HG03565 (cell line): ENCODE measurements around the gene C12orf60.
A peak's percentile ranks its signal among the peaks of the same experiment; 100 is the strongest.
"Not testable (repeated sequence)": the region's sequence is repeated elsewhere in the genome, so short reads cannot be mapped to it uniquely, and the experiment has no call there.

Source experiments
- ATAC-seq: cut with Tn5 transposase; IDR thresholded peaks from one replicate; pipeline ENCODE4 v1.9.1; 2021; ENCODE audit warnings: mild to moderate bottlenecking, moderate library complexity; ENCODE audit not compliant: unreplicated experiment

C12orf60 gene, protein sequence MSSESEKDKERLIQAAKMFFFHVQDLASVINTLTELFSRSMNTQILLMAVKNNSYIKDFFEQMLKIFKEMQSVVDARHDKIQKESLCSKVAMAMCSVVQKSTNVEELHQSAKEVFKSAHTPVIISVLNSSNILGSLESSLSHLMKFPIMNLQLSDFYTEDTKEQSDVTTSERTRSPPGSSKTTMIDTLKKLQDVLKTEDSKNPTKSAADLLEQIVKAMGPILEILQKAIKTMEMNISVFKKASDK

DNA sequence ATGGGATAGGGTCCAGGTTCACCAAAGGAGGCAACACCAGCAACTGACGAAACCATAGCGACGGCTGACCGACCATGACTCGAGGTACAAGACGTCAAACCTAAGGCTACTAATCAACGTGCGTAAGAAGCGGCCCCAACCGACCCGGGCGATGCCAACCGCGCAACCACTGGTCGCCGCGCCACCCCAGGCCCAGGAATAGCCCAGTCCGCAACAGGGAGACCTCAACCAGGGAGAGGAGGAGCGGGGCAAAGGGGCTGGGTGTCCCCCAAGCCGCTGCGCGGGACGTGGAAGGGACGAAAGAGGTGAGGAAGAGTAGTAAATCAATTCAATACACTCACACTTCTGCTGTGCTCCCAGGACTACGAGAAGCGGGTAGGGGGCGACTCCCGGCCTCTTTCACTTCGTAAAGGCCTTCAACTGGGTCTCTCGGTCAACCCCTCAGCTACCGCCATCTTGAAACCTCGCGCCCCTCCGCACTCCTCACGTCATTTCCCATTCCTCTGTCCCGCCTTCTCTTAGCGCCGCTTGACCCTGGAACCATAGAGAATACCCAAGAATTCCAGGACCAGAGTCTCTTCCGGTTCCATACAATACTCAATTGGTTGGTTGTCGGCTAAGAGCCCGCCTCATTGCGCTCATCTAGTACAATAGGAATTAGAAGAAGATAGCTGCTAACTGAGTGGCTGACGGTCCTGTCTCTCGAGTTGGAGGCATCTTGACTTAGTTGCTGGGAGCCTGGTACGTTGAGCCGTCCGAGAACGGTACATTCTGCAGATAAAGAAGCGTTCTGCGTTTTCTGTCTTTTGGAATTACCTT is at the start of gene C12orf60, which contains the start of gene WBP11:
Gene C12orf60, plus strand, starts transcription at position 660 of the 819 bp plus-strand sequence. CDS start 19,266 bp downstream, outside the sequence.
Gene WBP11, minus strand, starts transcription at position 468 of the 819 bp plus-strand sequence. CDS start 2,095 bp downstream, outside the sequence.
- peak; percentile 99 for ATAC-seq

DNA sequence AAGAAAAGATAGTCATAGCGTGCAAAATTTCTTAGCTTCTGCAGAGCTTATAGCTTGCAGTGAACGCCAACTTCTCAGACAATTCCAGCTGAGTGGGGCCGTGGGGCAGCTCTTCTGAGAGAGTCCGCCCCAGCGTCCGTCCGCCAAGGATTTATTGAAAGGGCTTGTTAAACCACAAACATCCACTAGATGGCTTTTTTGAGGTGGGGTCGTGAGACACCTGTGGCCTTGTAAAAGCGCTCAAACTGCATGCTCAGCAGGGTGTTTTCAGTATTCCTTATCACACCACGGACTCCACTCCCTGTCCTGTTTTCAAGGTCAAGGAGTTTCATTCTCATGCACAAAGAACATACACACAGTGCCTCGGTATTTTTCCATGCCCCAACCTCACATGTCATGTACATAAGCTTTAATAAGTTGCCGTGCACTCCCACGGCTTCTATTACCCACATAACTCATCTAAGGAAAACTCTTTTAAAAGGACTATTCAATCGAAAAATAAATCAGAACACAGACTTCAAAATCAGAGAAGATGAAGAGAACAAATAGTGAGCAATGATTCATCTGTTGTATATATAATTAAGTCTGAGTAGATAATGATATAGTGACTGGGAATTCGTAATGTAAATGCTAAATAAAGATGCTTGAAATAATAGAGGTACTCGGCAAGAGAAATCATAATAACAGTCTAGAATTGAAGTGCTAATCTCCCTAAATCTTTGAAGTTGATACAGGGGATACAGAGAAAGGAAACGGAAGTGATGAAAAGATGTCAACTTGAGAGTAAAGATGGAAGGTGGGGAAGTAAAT is 46.9 kb upstream of the C12orf60 start:
- no peak for ATAC-seq

GRCh38 chr12:14759711-14760280 is 43.7 kb upstream of the C12orf60 start:
- ATAC-seq = not testable (repeated sequence)

DNA sequence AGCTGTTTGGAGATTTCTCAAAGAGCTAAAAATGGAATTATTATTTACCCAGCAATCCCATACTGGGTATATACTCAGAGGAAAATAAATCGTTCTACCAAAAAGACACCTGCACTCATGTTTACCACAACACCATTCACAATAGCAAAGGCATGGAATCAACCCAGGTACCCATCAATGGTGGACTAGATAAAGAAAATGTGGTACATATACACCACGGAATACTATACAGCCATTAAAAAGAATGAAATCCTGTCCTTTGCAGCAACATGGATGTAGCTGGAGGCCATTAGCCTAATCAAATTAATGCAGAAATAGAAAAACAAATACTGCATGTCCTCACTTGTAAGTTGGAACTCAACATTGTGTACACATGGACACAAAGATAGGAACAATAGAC is 38.1 kb upstream of the C12orf60 start:
- ATAC-seq = no peak

DNA sequence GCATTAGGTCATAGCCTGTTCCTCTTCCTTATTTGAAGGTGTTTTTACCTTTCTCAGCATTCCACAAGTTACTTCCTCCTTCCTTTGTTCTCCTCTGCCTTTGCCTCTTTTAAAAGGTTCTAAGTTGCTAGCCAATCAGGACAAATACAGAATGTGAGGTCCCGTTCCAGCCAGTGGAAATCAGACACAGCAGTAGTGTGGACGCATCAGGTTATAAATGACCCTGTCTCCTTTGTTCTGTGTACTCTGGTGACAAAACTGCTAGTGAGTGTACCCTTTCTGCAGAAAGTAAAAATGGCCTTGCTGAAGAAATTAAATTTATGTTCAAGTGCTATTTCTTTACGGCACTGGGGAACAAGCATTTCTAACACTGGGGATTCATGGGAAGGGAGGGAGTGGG is 37.5 kb upstream of the C12orf60 start:
- not testable (repeated sequence) for ATAC-seq

- no peak for ATAC-seq
Observed at GRCh38 chr12:14766649-14767215, 36.7 kb upstream of the C12orf60 start.

DNA sequence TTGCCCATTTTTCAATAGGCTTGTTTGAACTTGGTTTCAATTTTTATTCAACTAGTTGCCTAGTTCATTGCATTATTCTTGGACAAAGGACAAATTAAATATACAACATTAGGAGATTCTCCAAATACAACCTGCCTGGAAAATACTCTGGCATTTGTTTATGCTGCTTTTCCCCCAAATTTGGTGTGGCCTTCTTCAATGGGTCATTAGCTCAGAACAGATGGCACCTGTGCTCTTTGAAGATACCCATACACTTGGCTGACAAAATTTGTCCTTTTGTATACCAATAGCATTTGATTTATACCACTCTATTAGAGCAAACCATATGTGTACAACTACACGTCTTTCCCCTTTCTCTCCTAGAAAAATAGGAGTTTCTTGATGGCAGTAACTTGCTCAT is 35.9 kb upstream of the C12orf60 start:
- no peak for ATAC-seq

DNA sequence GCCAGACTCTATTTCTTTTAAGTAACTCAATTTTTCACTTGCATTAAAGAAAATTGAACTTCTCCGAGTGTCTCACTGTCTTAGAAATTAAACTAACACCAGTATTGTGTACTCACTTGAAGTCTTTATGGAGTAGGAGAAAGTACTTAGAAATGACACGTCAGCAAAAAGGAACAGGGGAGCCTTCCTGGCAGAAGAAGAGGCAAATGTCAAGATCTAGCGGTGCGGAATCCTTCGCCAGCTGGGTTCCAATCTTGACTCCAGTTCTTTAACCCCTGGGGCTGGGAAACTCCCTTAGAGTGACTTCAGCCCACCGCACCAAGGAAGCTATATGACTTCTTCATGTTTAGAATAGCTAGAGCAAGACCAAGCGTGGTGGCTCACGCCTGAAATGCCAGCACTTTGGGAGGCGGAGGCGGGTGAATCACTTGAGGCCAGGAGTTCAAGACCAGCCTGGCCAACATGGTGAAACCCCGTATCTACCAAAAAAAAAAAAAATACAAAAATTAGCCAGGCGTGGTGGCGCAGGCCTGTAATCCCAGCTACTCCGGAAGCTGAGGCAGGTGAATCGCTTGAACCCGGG is 34.6 kb upstream of the C12orf60 start:
- no peak for ATAC-seq

- no peak for ATAC-seq
Observed at GRCh38 chr12:14769466-14769968, 34.0 kb upstream of the C12orf60 start.

- ATAC-seq = peak; percentile 24
Observed at GRCh38 chr12:14769969-14770495, 33.4 kb upstream of the C12orf60 start.

DNA sequence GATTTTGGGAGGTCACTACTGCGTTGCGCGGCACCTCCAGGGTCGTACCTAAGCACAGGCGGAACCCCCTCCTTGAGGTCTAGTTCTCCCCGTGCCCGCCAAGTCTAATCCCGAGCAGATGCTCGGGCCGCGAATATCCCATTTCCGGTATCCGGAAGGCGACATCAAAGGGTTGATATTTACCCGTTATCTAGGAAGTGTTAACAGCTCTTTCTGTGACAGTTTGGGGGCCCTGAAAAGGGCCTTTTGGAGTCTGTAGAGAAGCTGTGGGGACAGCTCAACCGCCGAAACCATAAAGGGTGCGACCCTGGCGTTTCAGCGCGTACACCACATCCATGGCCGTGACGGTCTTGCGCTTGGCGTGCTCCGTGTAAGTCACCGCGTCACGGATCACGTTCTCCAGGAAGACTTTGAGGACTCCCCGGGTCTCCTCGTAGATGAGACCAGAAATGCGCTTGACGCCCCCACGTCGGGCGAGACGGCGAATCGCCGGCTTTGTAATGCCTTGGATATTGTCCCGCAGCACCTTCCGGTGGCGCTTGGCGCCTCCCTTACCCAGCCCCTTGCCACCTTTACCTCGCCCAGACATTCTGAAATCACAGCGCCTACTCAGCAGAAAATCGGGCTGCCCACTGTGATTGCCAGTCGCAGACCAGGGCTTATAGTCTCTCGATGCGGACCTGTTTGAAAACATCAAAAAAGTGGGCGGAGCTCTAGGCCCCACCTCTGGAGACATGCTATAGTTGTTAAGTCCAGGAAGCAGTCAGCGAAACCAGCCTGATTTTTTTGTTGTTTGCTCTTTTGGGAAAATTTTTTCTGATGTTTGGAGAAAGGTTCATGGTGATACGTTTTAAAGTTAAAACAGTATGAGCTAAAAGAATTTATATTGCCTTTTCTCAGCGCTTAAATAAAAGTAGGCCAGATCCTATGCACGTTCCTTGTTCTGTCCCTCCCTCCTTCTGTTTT is 32.7 kb upstream of the C12orf60 start:
- peak; percentile 23 for ATAC-seq

DNA sequence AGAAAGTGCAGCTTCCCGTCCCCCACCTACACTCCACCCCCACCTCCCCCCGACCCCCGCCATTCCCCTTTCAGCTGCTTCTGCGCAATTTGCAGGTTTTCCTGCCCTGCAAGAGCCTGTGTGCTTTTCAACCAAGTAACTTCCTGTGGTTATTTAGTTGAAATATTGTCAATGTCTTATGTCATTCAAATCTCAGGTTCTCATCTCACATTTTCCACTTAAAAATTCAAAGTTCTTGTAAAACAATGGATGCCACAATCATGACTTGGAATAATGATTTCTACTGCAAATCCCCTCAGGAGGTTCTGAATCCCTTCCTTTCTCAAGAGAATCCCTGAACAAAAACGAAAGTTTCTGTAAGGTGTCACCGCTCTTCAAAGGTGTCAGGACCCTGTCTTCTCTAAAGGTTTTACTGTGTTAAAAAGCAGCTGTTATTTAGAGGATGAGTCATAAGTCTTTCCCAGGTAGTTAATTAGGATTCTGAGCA is 31.8 kb upstream of the C12orf60 start:
- ATAC-seq = no peak

DNA sequence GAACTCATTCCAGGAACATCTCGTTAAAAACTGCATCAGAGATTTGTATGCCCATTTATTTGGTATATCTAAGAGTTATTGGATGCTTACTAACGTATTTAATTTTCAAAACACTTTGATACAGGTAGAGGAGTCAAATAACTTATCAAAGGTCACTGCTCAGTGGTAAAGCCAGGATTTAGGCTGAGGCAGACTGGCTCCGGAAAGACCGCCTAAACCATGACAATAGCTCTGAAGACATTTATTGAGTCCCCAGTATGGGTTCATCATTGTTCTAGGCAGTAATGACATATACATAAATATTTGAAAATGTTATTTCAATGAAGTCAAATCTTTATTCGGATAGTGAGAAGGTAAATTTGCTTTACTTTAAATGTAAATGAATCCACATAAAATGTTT is 30.5 kb upstream of the C12orf60 start:
- no peak for ATAC-seq

DNA sequence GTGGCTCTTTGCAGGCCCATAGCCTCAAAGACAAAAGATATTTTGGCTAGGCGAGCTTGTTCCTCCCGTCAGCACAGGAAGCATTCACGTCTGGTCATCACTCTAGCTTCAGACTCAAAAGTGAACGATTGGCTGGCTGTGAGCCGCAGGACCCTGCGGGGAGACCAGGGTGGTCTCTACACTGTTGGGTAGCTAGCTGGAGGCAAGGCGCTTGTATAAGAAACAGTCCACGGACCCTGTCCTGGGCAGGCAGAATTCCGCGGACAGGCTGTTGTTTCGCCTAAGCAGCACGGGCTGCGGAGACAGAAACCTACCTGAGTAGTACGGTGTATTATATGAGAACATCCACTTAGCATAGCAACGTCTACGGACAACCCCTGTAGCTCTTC is 29.8 kb upstream of the C12orf60 start:
- peak; percentile 11 for ATAC-seq

GRCh38 chr12:14774074-14774905 is 29.2 kb upstream of the C12orf60 start:
- ATAC-seq = peak; percentile 50

- ATAC-seq = no peak
Observed at GRCh38 chr12:14774906-14775635, 28.4 kb upstream of the C12orf60 start.

DNA sequence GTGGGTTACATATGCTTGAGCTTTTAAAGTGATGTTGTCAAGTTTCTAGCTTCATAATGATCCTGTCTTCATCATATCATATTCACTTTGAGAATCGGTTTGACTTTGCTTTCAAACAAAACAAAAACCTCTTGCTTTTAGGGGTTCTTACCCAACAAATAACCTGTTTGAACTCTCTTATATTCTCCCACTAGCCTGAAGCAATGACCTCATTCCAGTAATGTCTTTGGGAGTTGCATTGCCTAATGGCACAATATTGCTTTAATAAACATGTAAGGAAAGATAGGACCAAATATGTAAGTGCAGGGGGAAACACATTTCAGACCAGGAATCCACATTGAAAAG is 27.9 kb upstream of the C12orf60 start:
- no peak for ATAC-seq
